SK-N-SH treated with all-trans-retinoic acid at 6 μM for 48 hours (cell line): Measurements from ENCODE around the gene EVI5.

Source experiments
- ATAC-seq: fragments of 200-7000 bp; cut with Tn5 transposase; 3 replicates; pipeline ENCODE4 v1.9.1; 2020; ENCODE audit warnings: mild to moderate bottlenecking, moderate library complexity
- ARNTL ChIP-seq: fragments of 450-650 bp; formaldehyde crosslinking; IDR thresholded peaks from 2 replicates; pipeline ENCODE4 v1.5.0; 2020; ENCODE audit warnings: low read depth, mild to moderate bottlenecking, moderate library complexity, borderline replicate concordance
- BACH2 ChIP-seq: fragments of 250-450 bp; sonication (Bioruptor Pico); IDR thresholded peaks from 2 replicates; pipeline ENCODE4 v1.9.0; 2021; ENCODE audit warnings: mild to moderate bottlenecking, borderline replicate concordance
- CREB5 ChIP-seq: fragments of 250-450 bp; sonication (Bioruptor Pico); IDR thresholded peaks from 2 replicates; pipeline ENCODE4 v1.5.1; 2020; ENCODE audit warnings: low read depth, mild to moderate bottlenecking, moderate library complexity
- CSDC2 ChIP-seq: fragments of 250-450 bp; sonication (Bioruptor Pico); IDR thresholded peaks from 2 replicates; pipeline ENCODE4 v1.5.0; 2020; ENCODE audit warnings: mild to moderate bottlenecking, moderate library complexity
- CSRNP3 ChIP-seq: fragments of 250-450 bp; sonication (Bioruptor Pico); IDR thresholded peaks from 2 replicates; pipeline ENCODE4 v1.5.1; 2021; ENCODE audit warnings: mild to moderate bottlenecking, moderate library complexity
- ESRRG ChIP-seq: fragments of 250-450 bp; sonication (Bioruptor Pico); IDR thresholded peaks from 2 replicates; pipeline ENCODE4 v1.6.1; 2021; ENCODE audit warnings: mild to moderate bottlenecking
- ISL1 ChIP-seq: fragments of 250-450 bp; sonication (Bioruptor Pico); IDR thresholded peaks from 2 replicates; pipeline ENCODE4 v2.1.2; 2022; ENCODE audit warnings: mild to moderate bottlenecking, moderate library complexity
- OSR1 ChIP-seq: fragments of 250-450 bp; sonication (Bioruptor Pico); IDR thresholded peaks from 2 replicates; pipeline ENCODE4 v1.8.0; 2022; ENCODE audit warnings: moderate library complexity, mild to moderate bottlenecking, inconsistent platforms
- POU6F1 ChIP-seq: fragments of 250-450 bp; sonication (Bioruptor Pico); IDR thresholded peaks from 2 replicates; pipeline ENCODE4 v1.8.0; 2021; ENCODE audit warnings: low read depth, mild to moderate bottlenecking, moderate library complexity, borderline replicate concordance
- PPARA ChIP-seq: fragments of 250-450 bp; sonication (Bioruptor Pico); IDR thresholded peaks from 2 replicates; pipeline ENCODE4 v1.5.0; 2020; ENCODE audit warnings: mild to moderate bottlenecking, borderline replicate concordance
- RARB ChIP-seq: fragments of 250-450 bp; sonication (Bioruptor Pico); IDR thresholded peaks from 2 replicates; pipeline ENCODE4 v1.8.0; 2021; ENCODE audit warnings: mild to moderate bottlenecking, moderate library complexity
- SNAI2 ChIP-seq: fragments of 250-450 bp; sonication (Bioruptor Pico); IDR thresholded peaks from 2 replicates; pipeline ENCODE4 v1.5.0; 2020; ENCODE audit warnings: mild to moderate bottlenecking, moderate library complexity
- TOX ChIP-seq: fragments of 250-450 bp; sonication (Bioruptor Pico); IDR thresholded peaks from 2 replicates; pipeline ENCODE4 v1.8.0; 2021; ENCODE audit warnings: mild to moderate bottlenecking, moderate library complexity, borderline replicate concordance
- TSHZ2 ChIP-seq: fragments of 250-450 bp; sonication (Bioruptor Pico); IDR thresholded peaks from 2 replicates; pipeline ENCODE4 v1.5.0; 2020; ENCODE audit warnings: mild to moderate bottlenecking, moderate library complexity
- ZC3H10 ChIP-seq: fragments of 250-450 bp; sonication (Bioruptor Pico); IDR thresholded peaks from 2 replicates; pipeline ENCODE4 v1.5.1; 2021; ENCODE audit warnings: mild to moderate bottlenecking, moderate library complexity
- ZFP3 ChIP-seq: fragments of 250-450 bp; sonication (Bioruptor Pico); IDR thresholded peaks from 2 replicates; pipeline ENCODE4 v1.5.0; 2020; ENCODE audit warnings: mild to moderate bottlenecking, moderate library complexity
- ZFP30 ChIP-seq: fragments of 450-650 bp; formaldehyde crosslinking; IDR thresholded peaks from 2 replicates; pipeline ENCODE4 v1.5.0; 2022; ENCODE audit warnings: mild to moderate bottlenecking, moderate library complexity
- ZNF565 ChIP-seq: fragments of 450-650 bp; formaldehyde crosslinking; conservative IDR thresholded peaks from 2 replicates; pipeline ENCODE4 v1.5.0; 2020; ENCODE audit warnings: low read depth, mild to moderate bottlenecking, moderate library complexity
- ZNF70 ChIP-seq: fragments of 450-650 bp; formaldehyde crosslinking; IDR thresholded peaks from 2 replicates; pipeline ENCODE4 v1.5.0; 2020; ENCODE audit warnings: mild to moderate bottlenecking, moderate library complexity
- ZNF8 ChIP-seq: fragments of 450-650 bp; formaldehyde crosslinking; IDR thresholded peaks from 2 replicates; pipeline ENCODE4 v1.5.0; 2020; ENCODE audit warnings: mild to moderate bottlenecking, moderate library complexity

The EVI5 gene

GRCh38 chr1:92470216-92470615 lies 314.7 kb downstream of the EVI5 start:
- ATAC-seq: no peak
- TF ChIP-seq CSDC2 (no peak), ZC3H10 (CRISPR knock-in tag) (no peak), ZNF70 (no peak), CREB5 (CRISPR knock-in tag) (no peak)
- TF ChIP-seq, all 23 proteins: peak for 0

GRCh38 chr1:92466683-92467352 lies 318.1 kb downstream of the EVI5 start:
- no peak for TF ChIP-seq POU6F1 (CRISPR knock-in tag)
- no peak for TF ChIP-seq RARB
- TF ChIP-seq SNAI2 (CRISPR knock-in tag): no peak
- no peak for TF ChIP-seq ISL1 (CRISPR knock-in tag)
- no peak for TF ChIP-seq ZNF565 (CRISPR knock-in tag)
- no peak for TF ChIP-seq ARNTL (CRISPR knock-in tag)
- TF ChIP-seq ZC3H10 (CRISPR knock-in tag): no peak
- no peak for TF ChIP-seq OSR1 (CRISPR knock-in tag)
- TF ChIP-seq BACH2 (CRISPR knock-in tag): no peak
- TF ChIP-seq ZFP30 (CRISPR knock-in tag): no peak
- TF ChIP-seq ZFP3: no peak
- no peak for TF ChIP-seq CREB5 (CRISPR knock-in tag)
- no peak for TF ChIP-seq TOX (CRISPR knock-in tag)
- no peak for TF ChIP-seq CSRNP3 (CRISPR knock-in tag)
- no peak for TF ChIP-seq ESRRG (CRISPR knock-in tag)
- TF ChIP-seq TSHZ2: no peak
- no peak for TF ChIP-seq PPARA (CRISPR knock-in tag)
- TF ChIP-seq, all 23 proteins: peak for 0
- no peak for ATAC-seq

- TF ChIP-seq ARNTL (CRISPR knock-in tag): no peak
- no peak for TF ChIP-seq CREB5 (CRISPR knock-in tag)
- TF ChIP-seq TOX (CRISPR knock-in tag): no peak
- TF ChIP-seq RARB: no peak
- TF ChIP-seq ZNF8 (CRISPR knock-in tag): no peak
- no peak for TF ChIP-seq SNAI2 (CRISPR knock-in tag)
- no peak for TF ChIP-seq ZNF565 (CRISPR knock-in tag)
- TF ChIP-seq CSDC2: no peak
- ATAC-seq: no peak
These were observed 319.7 kb downstream of the EVI5 start for GRCh38 chr1:92465256-92465647.
